ENCODE data around the gene UFM1. TPM values are rescaled to one million over a fixed set of nuclear protein-coding genes. Genes with fewer than 3 reads are reported as not detected.
"Not testable (repeated sequence)": the region's sequence is repeated elsewhere in the genome, so short reads cannot be mapped to it uniquely, and the experiment has no call there.

The UFM1 gene
- total RNA-seq, 1 experiment from 2014 or later, result 82.7 TPM

- Histone ChIP-seq H3K9me2 (replicated peaks; ENCODE audit: insufficient read depth, low read length) (no peaks in the 10 kb centered on the region), H3K36me3 (ENCODE audit: insufficient read depth, low read length) (no peaks in the 10 kb centered on the region), H3K27me3 (ENCODE audit: low read length) (no peaks in the 10 kb centered on the region), H3K79me2 (ENCODE audit: low read length) (no peaks in the 10 kb centered on the region), H3K9ac (ENCODE audit: low read length) (no peak overlapping the region), H2AFZ (ENCODE audit: low read length) (no peak overlapping the region), H3K4me3 (ENCODE audit: low read length) (no peak overlapping the region), H3K4me1 (ENCODE audit: low read length) (no peaks in the 10 kb centered on the region), H3K9me3 (ENCODE audit: low read length) (no peaks in the 10 kb centered on the region), H3K27ac (ENCODE audit: low read length) (no peak overlapping the region), H4K20me1 (ENCODE audit: insufficient read depth, low read depth, low read length) (no peaks in the 10 kb centered on the region), H3K4me2 (ENCODE audit: low read depth, low read length, poor library complexity, severe bottlenecking) (no peak overlapping the region)
- DNase-seq, result no peak
Observed at GRCh38 chr13:38369058-38369457, 19.4 kb downstream of the UFM1 start.

GRCh38 chr13:38370096-38370495, 20.4 kb downstream of the UFM1 start:
- H2AFZ ChIP-seq (ENCODE audit: low read length); H3K4me1 ChIP-seq (ENCODE audit: low read length); DNase-seq; H3K9ac ChIP-seq (ENCODE audit: low read length); H3K27ac ChIP-seq (ENCODE audit: low read length); H3K4me2 ChIP-seq (ENCODE audit: low read depth, low read length, poor library complexity, severe bottlenecking); H3K79me2 ChIP-seq (ENCODE audit: low read length); H3K27me3 ChIP-seq (ENCODE audit: low read length); H4K20me1 ChIP-seq (ENCODE audit: insufficient read depth, low read depth, low read length); H3K36me3 ChIP-seq (ENCODE audit: insufficient read depth, low read length); H3K4me3 ChIP-seq (ENCODE audit: low read length); H3K9me3 ChIP-seq (ENCODE audit: low read length); H3K9me2 ChIP-seq (replicated peaks; ENCODE audit: insufficient read depth, low read length): not testable (repeated sequence)

- Histone ChIP-seq H3K9ac (ENCODE audit: low read length) (no peak overlapping the region), H3K4me1 (ENCODE audit: low read length) (no peaks in the 10 kb centered on the region), H3K27ac (ENCODE audit: low read length) (no peak overlapping the region), H3K9me3 (ENCODE audit: low read length) (no peaks in the 10 kb centered on the region), H3K4me2 (ENCODE audit: low read depth, low read length, poor library complexity, severe bottlenecking) (no peak overlapping the region), H4K20me1 (ENCODE audit: insufficient read depth, low read depth, low read length) (no peaks in the 10 kb centered on the region), H3K9me2 (replicated peaks; ENCODE audit: insufficient read depth, low read length) (no peaks in the 10 kb centered on the region), H3K36me3 (ENCODE audit: insufficient read depth, low read length) (no peaks in the 10 kb centered on the region), H3K4me3 (ENCODE audit: low read length) (no peak overlapping the region), H3K79me2 (ENCODE audit: low read length) (no peaks in the 10 kb centered on the region), H2AFZ (ENCODE audit: low read length) (no peak overlapping the region), H3K27me3 (ENCODE audit: low read length) (no peaks in the 10 kb centered on the region)
- DNase-seq, result no peak
Observed at GRCh38 chr13:38372820-38373383, 23.3 kb downstream of the UFM1 start.

- H3K27me3 ChIP-seq (ENCODE audit: low read length), result no peaks in the 10 kb centered on the region
- no peaks in the 10 kb centered on the region for H3K9me2 ChIP-seq (replicated peaks; ENCODE audit: insufficient read depth, low read length)
- H3K4me3 ChIP-seq (ENCODE audit: low read length), result no peak overlapping the region
- no peak for DNase-seq
- no peaks in the 10 kb centered on the region for H3K9me3 ChIP-seq (ENCODE audit: low read length)
- H3K9ac ChIP-seq (ENCODE audit: low read length), result no peak overlapping the region
- H3K36me3 ChIP-seq (ENCODE audit: insufficient read depth, low read length), result no peaks in the 10 kb centered on the region
- no peak overlapping the region for H3K27ac ChIP-seq (ENCODE audit: low read length)
- H3K4me1 ChIP-seq (ENCODE audit: low read length), result no peaks in the 10 kb centered on the region
- no peak overlapping the region for H3K4me2 ChIP-seq (ENCODE audit: low read depth, low read length, poor library complexity, severe bottlenecking)
- H3K79me2 ChIP-seq (ENCODE audit: low read length), result no peaks in the 10 kb centered on the region
- H2AFZ ChIP-seq (ENCODE audit: low read length), result no peak overlapping the region
- no peaks in the 10 kb centered on the region for H4K20me1 ChIP-seq (ENCODE audit: insufficient read depth, low read depth, low read length)
Observed at GRCh38 chr13:38376546-38376945, 26.9 kb downstream of the UFM1 start.

- Histone ChIP-seq H3K4me1 (ENCODE audit: low read length) (no peaks in the 10 kb centered on the region), H3K27ac (ENCODE audit: low read length) (no peak overlapping the region), H4K20me1 (ENCODE audit: insufficient read depth, low read depth, low read length) (no peaks in the 10 kb centered on the region), H3K4me2 (ENCODE audit: low read depth, low read length, poor library complexity, severe bottlenecking) (no peak overlapping the region), H3K36me3 (ENCODE audit: insufficient read depth, low read length) (no peaks in the 10 kb centered on the region), H3K9me3 (ENCODE audit: low read length) (no peaks in the 10 kb centered on the region), H2AFZ (ENCODE audit: low read length) (no peak overlapping the region), H3K9ac (ENCODE audit: low read length) (no peak overlapping the region), H3K9me2 (replicated peaks; ENCODE audit: insufficient read depth, low read length) (no peaks in the 10 kb centered on the region), H3K4me3 (ENCODE audit: low read length) (no peak overlapping the region), H3K79me2 (ENCODE audit: low read length) (no peaks in the 10 kb centered on the region), H3K27me3 (ENCODE audit: low read length) (no peaks in the 10 kb centered on the region)
- no peak for DNase-seq
Observed at GRCh38 chr13:38381890-38382289, 32.2 kb downstream of the UFM1 start.

- H3K9me3 ChIP-seq (ENCODE audit: low read length), result no peaks in the 10 kb centered on the region
- H3K27me3 ChIP-seq (ENCODE audit: low read length), result no peaks in the 10 kb centered on the region
- no peaks in the 10 kb centered on the region for H4K20me1 ChIP-seq (ENCODE audit: insufficient read depth, low read depth, low read length)
- no peaks in the 10 kb centered on the region for H3K36me3 ChIP-seq (ENCODE audit: insufficient read depth, low read length)
- H3K4me2 ChIP-seq (ENCODE audit: low read depth, low read length, poor library complexity, severe bottlenecking), result no peak overlapping the region
- H3K9me2 ChIP-seq (replicated peaks; ENCODE audit: insufficient read depth, low read length), result no peaks in the 10 kb centered on the region
- DNase-seq, result no peak
- H3K4me1 ChIP-seq (ENCODE audit: low read length), result no peaks in the 10 kb centered on the region
- H3K4me3 ChIP-seq (ENCODE audit: low read length), result no peak overlapping the region
- H3K27ac ChIP-seq (ENCODE audit: low read length), result no peak overlapping the region
- H2AFZ ChIP-seq (ENCODE audit: low read length), result no peak overlapping the region
- H3K9ac ChIP-seq (ENCODE audit: low read length), result no peak overlapping the region
- H3K79me2 ChIP-seq (ENCODE audit: low read length), result no peaks in the 10 kb centered on the region
Observed at GRCh38 chr13:38382946-38383345, 33.3 kb downstream of the UFM1 start.

GRCh38 chr13:38384171-38384570, 34.5 kb downstream of the UFM1 start:
- no peaks in the 10 kb centered on the region for H3K36me3 ChIP-seq (ENCODE audit: insufficient read depth, low read length)
- no peaks in the 10 kb centered on the region for H4K20me1 ChIP-seq (ENCODE audit: insufficient read depth, low read depth, low read length)
- H3K9me2 ChIP-seq (replicated peaks; ENCODE audit: insufficient read depth, low read length), result no peaks in the 10 kb centered on the region
- H2AFZ ChIP-seq (ENCODE audit: low read length), result no peak overlapping the region
- no peak overlapping the region for H3K4me2 ChIP-seq (ENCODE audit: low read depth, low read length, poor library complexity, severe bottlenecking)
- H3K9me3 ChIP-seq (ENCODE audit: low read length), result no peaks in the 10 kb centered on the region
- H3K27ac ChIP-seq (ENCODE audit: low read length), result no peak overlapping the region
- no peaks in the 10 kb centered on the region for H3K79me2 ChIP-seq (ENCODE audit: low read length)
- no peaks in the 10 kb centered on the region for H3K4me1 ChIP-seq (ENCODE audit: low read length)
- no peak for DNase-seq
- no peak overlapping the region for H3K4me3 ChIP-seq (ENCODE audit: low read length)
- no peaks in the 10 kb centered on the region for H3K27me3 ChIP-seq (ENCODE audit: low read length)
- no peak overlapping the region for H3K9ac ChIP-seq (ENCODE audit: low read length)

- DNase-seq, result no peak
- Histone ChIP-seq H3K4me2 (ENCODE audit: low read depth, low read length, poor library complexity, severe bottlenecking) (no peak overlapping the region), H3K4me3 (ENCODE audit: low read length) (no peak overlapping the region), H3K9me3 (ENCODE audit: low read length) (no peaks in the 10 kb centered on the region), H3K79me2 (ENCODE audit: low read length) (no peaks in the 10 kb centered on the region), H4K20me1 (ENCODE audit: insufficient read depth, low read depth, low read length) (no peaks in the 10 kb centered on the region), H3K4me1 (ENCODE audit: low read length) (no peaks in the 10 kb centered on the region), H3K9me2 (replicated peaks; ENCODE audit: insufficient read depth, low read length) (no peaks in the 10 kb centered on the region), H3K27me3 (ENCODE audit: low read length) (no peaks in the 10 kb centered on the region), H3K36me3 (ENCODE audit: insufficient read depth, low read length) (no peaks in the 10 kb centered on the region), H3K27ac (ENCODE audit: low read length) (no peak overlapping the region), H2AFZ (ENCODE audit: low read length) (no peak overlapping the region), H3K9ac (ENCODE audit: low read length) (no peak overlapping the region)
Observed at GRCh38 chr13:38385153-38385891, 35.7 kb downstream of the UFM1 start.
